GM18511 (cell line): ENCODE measurements around the gene ZNF407.

ENCODE experiments used
- ATAC-seq: cut with Tn5 transposase; IDR thresholded peaks from one replicate; pipeline ENCODE4 v1.9.1; 2021; ENCODE audit warnings: mild to moderate bottlenecking, moderate library complexity; ENCODE audit not compliant: unreplicated experiment

ZNF407 gene

DNA sequence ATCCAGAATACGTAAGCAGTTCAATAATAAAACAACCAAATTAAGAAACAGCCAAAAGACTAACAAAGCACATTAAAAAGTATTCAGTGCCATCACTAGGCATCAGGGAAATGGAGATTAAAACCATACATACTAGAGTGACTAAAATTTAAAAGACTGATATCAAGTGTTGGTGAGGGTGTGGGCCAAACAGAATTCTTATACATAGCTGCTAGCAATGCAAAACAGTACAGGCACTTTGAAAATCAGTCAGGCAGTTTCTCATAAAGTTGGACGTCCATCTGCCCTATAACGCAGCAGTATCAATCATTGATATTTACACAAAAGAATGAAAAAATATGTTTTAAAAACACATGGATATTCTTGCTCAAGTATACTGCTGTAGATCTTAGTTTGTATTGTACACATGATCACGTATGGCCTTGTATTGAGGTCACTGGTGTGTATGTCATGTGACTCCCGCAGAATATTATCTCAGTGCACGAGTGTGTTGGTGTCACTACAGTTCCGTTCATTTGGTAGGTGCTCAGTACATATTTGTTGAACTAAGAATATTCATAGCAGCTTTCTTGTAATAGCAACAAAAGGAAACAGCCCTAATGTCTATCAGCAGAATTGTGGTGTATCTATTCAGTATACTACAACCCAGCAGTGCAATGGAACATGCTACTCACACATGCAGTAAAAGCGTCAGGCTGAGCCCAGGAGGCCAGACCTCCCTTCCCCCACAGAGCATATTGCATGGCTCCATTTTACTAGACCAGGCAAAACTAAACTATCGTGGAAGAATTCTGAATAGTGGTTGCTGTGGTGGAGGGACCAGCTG lies 28.6 kb downstream of the ZNF407 start:
- ATAC-seq = no peak

DNA sequence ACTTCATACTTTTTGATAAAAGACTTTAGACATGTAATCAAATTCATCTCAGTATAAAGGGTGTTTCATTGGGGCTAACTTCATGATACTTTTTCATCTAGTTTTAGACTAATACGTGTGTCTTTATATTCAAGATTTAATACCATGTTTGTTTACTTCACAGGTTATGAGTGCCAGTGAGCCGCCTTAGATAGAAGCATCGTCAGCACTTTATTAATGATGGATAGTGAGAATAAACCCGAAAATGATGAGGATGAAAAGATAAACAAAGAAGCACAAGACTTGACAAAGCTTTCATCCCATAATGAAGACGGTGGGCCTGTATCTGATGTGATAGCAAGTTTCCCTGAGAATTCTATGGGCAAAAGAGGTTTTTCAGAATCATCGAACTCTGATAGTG lies 33.1 kb downstream of the ZNF407 start:
- ATAC-seq = no peak

DNA sequence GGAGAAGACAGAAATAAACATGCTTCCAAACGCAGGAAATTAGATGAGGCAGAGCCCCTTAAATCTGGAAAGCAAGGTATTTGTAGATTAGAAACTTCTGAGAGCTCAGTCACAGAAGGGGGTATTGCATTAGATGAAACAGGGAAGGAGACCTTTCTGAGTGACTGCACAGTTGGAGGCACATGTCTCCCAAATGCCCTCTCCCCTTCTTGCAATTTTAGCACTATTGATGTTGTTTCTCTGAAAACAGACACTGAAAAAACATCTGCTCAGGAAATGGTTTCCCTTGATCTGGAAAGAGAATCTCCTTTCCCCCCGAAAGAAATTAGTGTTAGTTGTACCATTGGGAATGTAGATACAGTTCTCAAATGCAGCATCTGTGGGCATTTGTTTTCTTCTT lies 33.5 kb downstream of the ZNF407 start:
- no peak for ATAC-seq

- no peak for ATAC-seq
Measured at GRCh38 chr18:74631623-74632350, 34.1 kb downstream of the ZNF407 start.

DNA sequence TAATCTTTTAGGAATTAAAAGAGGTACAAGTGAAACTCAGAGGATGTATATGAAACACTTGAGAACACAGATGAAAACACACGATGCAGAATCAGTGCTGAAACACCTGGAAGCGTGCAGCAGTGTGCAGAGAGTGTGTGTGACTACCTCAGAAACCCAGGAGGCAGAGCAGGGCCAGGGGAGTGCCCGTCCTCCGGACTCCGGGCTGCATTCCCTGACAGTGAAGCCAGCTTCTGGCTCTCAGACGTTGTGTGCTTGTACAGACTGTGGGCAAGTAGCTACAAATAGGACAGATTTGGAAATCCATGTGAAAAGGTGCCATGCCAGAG lies 34.6 kb downstream of the ZNF407 start:
- ATAC-seq = no peak

DNA sequence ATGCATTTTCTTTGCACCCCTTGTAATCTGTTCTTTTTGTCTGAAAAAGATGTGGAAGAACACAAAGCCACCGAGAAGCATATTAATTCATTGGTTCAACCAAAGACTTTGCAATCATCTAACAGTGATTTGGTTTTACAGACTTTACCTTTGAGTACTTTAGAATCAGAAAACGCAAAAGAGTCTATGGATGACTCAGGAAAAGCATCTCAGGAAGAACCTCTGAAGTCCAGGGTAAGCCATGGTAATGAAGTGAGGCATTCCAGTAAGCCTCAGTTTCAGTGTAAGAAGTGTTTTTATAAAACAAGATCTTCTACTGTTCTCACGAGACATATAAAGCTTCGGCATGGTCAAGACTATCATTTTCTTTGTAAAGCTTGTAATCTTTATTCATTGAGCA lies 35.2 kb downstream of the ZNF407 start:
- no peak for ATAC-seq

- ATAC-seq = no peak
Measured at GRCh38 chr18:74633652-74634352, 36.1 kb downstream of the ZNF407 start.

GRCh38 chr18:74635224-74635975 lies 37.7 kb downstream of the ZNF407 start:
- no peak for ATAC-seq

DNA sequence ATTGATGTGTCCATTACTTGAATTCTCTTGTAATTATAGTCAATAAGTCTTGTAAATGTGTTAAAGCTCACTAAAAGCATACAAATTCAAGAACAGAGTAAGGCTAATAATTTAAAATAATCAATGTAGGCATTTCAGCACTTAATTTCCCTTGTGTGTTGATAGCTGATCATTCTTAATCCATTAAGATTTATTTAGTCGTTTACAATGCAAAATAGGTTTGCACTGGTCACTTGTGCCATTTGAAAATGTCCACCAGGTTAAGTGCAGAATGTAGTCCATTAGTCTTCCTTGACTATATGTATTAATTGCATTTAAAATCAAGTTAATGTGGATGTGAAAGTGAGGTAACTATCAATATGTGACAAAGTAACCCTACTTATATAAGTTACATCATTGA lies 39.4 kb downstream of the ZNF407 start:
- no peak for ATAC-seq

GRCh38 chr18:74638210-74638609 lies 40.5 kb downstream of the ZNF407 start:
- no peak for ATAC-seq

- no peak for ATAC-seq
Measured at GRCh38 chr18:74644713-74645112, 47.0 kb downstream of the ZNF407 start.

DNA sequence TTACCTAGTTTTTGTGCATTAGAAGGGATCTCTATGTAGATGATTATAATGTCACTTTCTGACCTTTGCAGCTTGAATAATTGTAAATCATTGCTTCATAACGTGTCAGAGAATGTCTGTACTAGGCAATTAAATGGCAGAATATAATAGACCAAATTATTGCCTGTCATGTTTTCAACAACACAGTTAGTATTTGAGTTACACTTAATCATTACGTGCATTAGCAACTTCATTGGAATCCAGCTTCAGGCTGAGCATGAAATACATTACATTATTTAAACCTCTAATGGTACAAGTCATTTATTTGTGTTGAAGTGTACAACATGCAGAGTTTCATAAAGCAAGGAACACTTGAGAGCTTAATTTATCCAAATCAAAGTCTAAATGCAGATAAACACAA lies 48.0 kb downstream of the ZNF407 start:
- no peak for ATAC-seq

DNA sequence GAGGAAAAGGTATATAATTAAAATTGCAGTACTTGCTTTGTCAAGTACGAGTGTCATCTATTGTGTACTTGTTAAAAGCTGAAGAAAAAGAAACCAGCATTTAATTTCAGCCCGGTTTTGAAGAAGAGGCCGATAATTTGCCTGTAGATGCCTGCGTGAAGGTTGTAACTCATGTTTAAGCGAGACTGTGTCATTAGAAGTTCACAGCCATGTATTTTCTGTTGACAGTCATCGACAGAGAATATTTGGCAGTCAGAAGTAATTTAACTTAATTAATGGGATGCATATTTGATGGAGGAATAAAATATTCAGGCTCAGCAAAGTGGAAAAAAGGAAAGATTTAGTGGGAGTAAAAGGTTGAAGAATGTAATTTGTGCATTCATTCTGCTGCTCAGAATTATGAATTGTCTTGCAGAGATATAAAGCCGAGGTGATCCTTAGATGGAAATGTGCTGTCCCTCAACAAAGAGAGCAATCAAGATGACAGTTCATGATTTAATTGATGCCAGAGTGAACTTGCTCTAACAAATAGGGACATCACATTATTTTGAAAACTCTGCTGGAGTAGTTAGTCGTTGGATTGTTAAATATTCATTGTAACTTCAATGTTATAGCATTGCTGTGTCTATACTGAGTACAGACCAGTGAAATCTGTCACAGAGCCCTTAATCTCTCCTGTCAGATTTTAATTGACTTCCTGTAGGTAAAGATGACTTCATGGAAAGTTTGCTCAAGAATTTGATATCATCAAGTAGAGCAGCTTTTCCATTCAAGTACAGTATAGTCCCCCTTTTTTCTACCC lies 53.9 kb downstream of the ZNF407 start:
- no peak for ATAC-seq

GRCh38 chr18:74652392-74652988 lies 54.8 kb downstream of the ZNF407 start:
- peak; percentile 65 for ATAC-seq

GRCh38 chr18:74654638-74655037 lies 57.0 kb downstream of the ZNF407 start:
- no peak for ATAC-seq

GRCh38 chr18:74661008-74661407 lies 63.3 kb downstream of the ZNF407 start:
- no peak for ATAC-seq

GRCh38 chr18:74661691-74662090 lies 64.0 kb downstream of the ZNF407 start:
- no peak for ATAC-seq

GRCh38 chr18:74662622-74663021 lies 65.0 kb downstream of the ZNF407 start:
- no peak for ATAC-seq

GRCh38 chr18:74665346-74665745 lies 67.7 kb downstream of the ZNF407 start:
- no peak for ATAC-seq

DNA sequence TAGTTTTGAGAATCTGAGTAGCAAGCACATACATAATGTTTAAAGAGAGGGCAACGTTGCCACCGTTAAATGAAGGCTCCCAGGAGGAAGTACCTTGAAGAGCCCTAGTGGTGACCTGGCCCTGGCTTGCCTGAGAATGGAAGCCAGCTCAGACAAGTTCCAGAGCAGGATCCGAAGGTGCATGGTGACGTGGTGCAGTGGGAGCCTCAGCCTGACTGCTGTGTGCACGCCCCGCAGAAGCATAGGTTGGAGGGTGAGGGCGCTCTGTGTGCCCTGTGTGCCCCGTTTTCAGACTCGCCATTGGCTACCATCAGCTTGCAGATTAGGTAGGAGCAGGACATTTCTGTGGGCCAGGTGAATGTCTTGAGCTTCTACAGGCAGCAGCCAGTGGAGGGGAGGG lies 68.2 kb downstream of the ZNF407 start:
- ATAC-seq = no peak
